ENCODE data around the gene GRAP.
"Not testable (repeated sequence)": the region's sequence is repeated elsewhere in the genome, so short reads cannot be mapped to it uniquely, and the experiment has no call there.

GRCh38 chr17:19070318-19071168 is 23.8 kb upstream of the GRAP start:
- not testable (repeated sequence) for TF ChIP-seq CTCF, POLR2A (IDR thresholded peaks at IDR 0.05)
